KMS-11 (cell line): ENCODE measurements around the gene RHBDD2.
"Not testable (repeated sequence)": the region's sequence is repeated elsewhere in the genome, so short reads cannot be mapped to it uniquely, and the experiment has no call there.

Experiments used
- H2AFZ ChIP-seq: fragments of 200-600 bp; sonication (generic); 2 replicates; pipeline ENCODE4 v1.6.1; 2016; ENCODE audit warnings: antibody characterized with exemption, mixed run types, low read depth
- H3K27ac ChIP-seq: fragments of 200-600 bp; sonication (generic); 2 replicates; pipeline ENCODE4 v1.6.1; 2016; ENCODE audit warnings: mild to moderate bottlenecking, mixed run types
- H3K27me3 ChIP-seq: fragments of 200-600 bp; sonication (generic); 2 replicates; pipeline ENCODE4 v1.6.1; 2017; ENCODE audit warnings: mild to moderate bottlenecking, low read depth, mixed run types, moderate library complexity; ENCODE audit not compliant: insufficient read depth
- H3K36me3 ChIP-seq: fragments of 200-600 bp; sonication (generic); 2 replicates; pipeline ENCODE4 v1.6.1; 2017; ENCODE audit warnings: mild to moderate bottlenecking, mixed run types; ENCODE audit not compliant: insufficient read depth
- H3K4me1 ChIP-seq: fragments of 200-600 bp; sonication (generic); 2 replicates; pipeline ENCODE4 v1.6.1; 2016; ENCODE audit warnings: mild to moderate bottlenecking, low read depth, mixed run types; ENCODE audit not compliant: poor library complexity, severe bottlenecking
- H3K4me2 ChIP-seq: fragments of 200-600 bp; sonication (generic); 2 replicates; pipeline ENCODE4 v1.7.0; 2016; ENCODE audit warnings: mild to moderate bottlenecking, mixed run types
- H3K4me3 ChIP-seq: fragments of 200-600 bp; sonication (generic); IDR thresholded peaks from 2 replicates; pipeline ENCODE4 v1.6.1; 2017; ENCODE audit warnings: low read depth, low read length, mixed read lengths; ENCODE audit not compliant: insufficient read depth
- H3K79me2 ChIP-seq: fragments of 200-600 bp; sonication (generic); 2 replicates; pipeline ENCODE4 v1.6.1; 2016; ENCODE audit warnings: low read depth, mixed run types; ENCODE audit not compliant: insufficient read depth
- H3K9ac ChIP-seq: fragments of 200-600 bp; sonication (generic); 2 replicates; pipeline ENCODE4 v1.6.1; 2016; ENCODE audit warnings: mild to moderate bottlenecking, mixed run types
- H4K20me1 ChIP-seq: fragments of 200-600 bp; sonication (generic); 2 replicates; pipeline ENCODE4 v1.6.1; 2016; ENCODE audit warnings: mild to moderate bottlenecking, mixed run types; ENCODE audit not compliant: insufficient read depth
- CTCF ChIP-seq: fragments of 200-600 bp; sonication (generic); conservative IDR thresholded peaks from 2 replicates; pipeline ENCODE4 v1.6.1; 2017; ENCODE audit warnings: low read depth, mild to moderate bottlenecking, antibody characterized with exemption, low read length, moderate library complexity, mixed read lengths

The RHBDD2 gene

GRCh38 chr7:75880242-75880641 is 1.4 kb downstream of the RHBDD2 start:
- no peak overlapping the region for H3K27ac ChIP-seq
- H3K4me2 ChIP-seq, result peak overlapping the region; percentile 91
- TF ChIP-seq CTCF, result no peak
- no peaks in the 10 kb centered on the region for H4K20me1 ChIP-seq
- no peak overlapping the region for H2AFZ ChIP-seq
- H3K4me3 ChIP-seq, result no peak overlapping the region
- peaks cover 43% of the 10 kb centered on the region for H3K4me1 ChIP-seq
- no peak overlapping the region for H3K9ac ChIP-seq
- peaks cover 21% of the 10 kb centered on the region for H3K79me2 ChIP-seq
- H3K27me3 ChIP-seq, result no peaks in the 10 kb centered on the region
- peaks cover 13% of the 10 kb centered on the region; the same call in 1 of the 2 replicates for H3K36me3 ChIP-seq

GRCh38 chr7:75881436-75882095 is 2.7 kb downstream of the RHBDD2 start:
- H3K79me2 ChIP-seq, result peaks cover 21% of the 10 kb centered on the region
- peaks cover 31% of the 10 kb centered on the region for H3K4me1 ChIP-seq
- peaks cover 13% of the 10 kb centered on the region; the same call in 1 of the 2 replicates for H3K36me3 ChIP-seq
- no peak for TF ChIP-seq CTCF
- H3K4me3 ChIP-seq, result no peak overlapping the region
- H3K9ac ChIP-seq, result no peak overlapping the region
- H2AFZ ChIP-seq, result no peak overlapping the region
- no peak overlapping the region for H3K27ac ChIP-seq
- H4K20me1 ChIP-seq, result no peaks in the 10 kb centered on the region
- H3K27me3 ChIP-seq, result no peaks in the 10 kb centered on the region
- H3K4me2 ChIP-seq, result no peak overlapping the region

GRCh38 chr7:75883265-75883824 is 4.5 kb downstream of the RHBDD2 start:
- H3K27ac ChIP-seq, H3K27me3 ChIP-seq, H4K20me1 ChIP-seq, H3K4me2 ChIP-seq, H3K9ac ChIP-seq, H2AFZ ChIP-seq, H3K4me3 ChIP-seq: not testable (repeated sequence)
- H3K4me1 ChIP-seq, result peaks cover 13% of the 10 kb centered on the region
- H3K79me2 ChIP-seq, result peaks cover 21% of the 10 kb centered on the region
- H3K36me3 ChIP-seq, result peaks cover 13% of the 10 kb centered on the region; the same call in 1 of the 2 replicates

GRCh38 chr7:75884476-75884875 is 5.6 kb downstream of the RHBDD2 start:
- Histone ChIP-seq H4K20me1 (no peaks in the 10 kb centered on the region), H3K4me3 (no peak overlapping the region), H3K9ac (no peak overlapping the region), H3K79me2 (peaks cover 15% of the 10 kb centered on the region), H3K27me3 (no peaks in the 10 kb centered on the region), H3K4me1 (peaks cover 10% of the 10 kb centered on the region), H3K27ac (no peak overlapping the region), H2AFZ (no peak overlapping the region), H3K4me2 (no peak overlapping the region), H3K36me3 (peaks cover 13% of the 10 kb centered on the region; the same call in 1 of the 2 replicates)
- TF ChIP-seq CTCF, result no peak

- H3K27me3 ChIP-seq, result no peaks in the 10 kb centered on the region
- H3K4me1 ChIP-seq, result peaks cover 8% of the 10 kb centered on the region
- no peak overlapping the region for H3K4me3 ChIP-seq
- H2AFZ ChIP-seq, result no peak overlapping the region
- no peak for TF ChIP-seq CTCF
- H3K79me2 ChIP-seq, result peaks cover 10% of the 10 kb centered on the region
- no peak overlapping the region for H3K4me2 ChIP-seq
- H3K9ac ChIP-seq, result no peak overlapping the region
- no peaks in the 10 kb centered on the region for H4K20me1 ChIP-seq
- peaks cover 13% of the 10 kb centered on the region; the same call in 1 of the 2 replicates for H3K36me3 ChIP-seq
- no peak overlapping the region for H3K27ac ChIP-seq
Observed at GRCh38 chr7:75885036-75885435, 6.2 kb downstream of the RHBDD2 start.
